IPS-NIHi7 (cell line): ENCODE results near the gene TRMT1.

ENCODE experiments used
- DNase-seq: peaks from one replicate; pipeline ENCODE4 v3.0.0; 2012; ENCODE audit warnings: mixed read lengths; ENCODE audit errors: extremely low spot score

The TRMT1 gene

DNA sequence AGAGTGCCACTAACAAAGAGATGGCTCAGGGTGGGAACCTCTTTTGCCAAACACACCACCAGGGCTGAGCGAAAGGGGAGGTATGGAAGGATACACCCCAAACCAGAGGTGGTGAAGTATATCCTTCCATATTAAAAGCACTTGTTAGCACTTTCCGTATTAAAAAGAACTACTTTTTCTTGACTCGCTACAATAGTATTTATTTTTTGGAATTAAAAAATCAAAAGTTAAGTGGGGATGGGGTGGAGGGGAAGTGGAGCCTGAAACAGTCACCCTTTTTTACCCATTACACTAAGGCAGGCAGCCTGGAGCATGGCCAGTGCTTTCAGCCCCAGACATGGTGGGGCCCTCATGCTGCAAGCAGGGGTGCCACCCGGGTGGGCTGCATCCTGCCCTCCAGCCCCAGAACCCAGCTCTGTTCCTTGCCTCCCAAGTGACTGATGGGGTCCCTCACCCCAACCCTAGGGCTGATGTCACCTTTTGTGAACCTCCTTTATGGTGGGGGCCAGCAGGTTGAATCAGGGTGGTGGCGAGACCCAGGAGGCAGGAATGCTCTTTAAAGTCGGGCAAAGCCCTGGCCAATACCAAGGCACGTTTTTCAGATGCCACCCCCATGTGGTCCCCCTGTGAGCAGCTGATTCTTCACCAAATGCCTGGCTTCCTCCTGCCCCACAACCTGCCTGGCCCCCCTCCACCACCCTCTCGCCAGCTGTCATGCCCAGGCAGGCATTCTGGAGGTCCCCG is 44.9 kb downstream of the TRMT1 start:
- DNase-seq = no peak

DNA sequence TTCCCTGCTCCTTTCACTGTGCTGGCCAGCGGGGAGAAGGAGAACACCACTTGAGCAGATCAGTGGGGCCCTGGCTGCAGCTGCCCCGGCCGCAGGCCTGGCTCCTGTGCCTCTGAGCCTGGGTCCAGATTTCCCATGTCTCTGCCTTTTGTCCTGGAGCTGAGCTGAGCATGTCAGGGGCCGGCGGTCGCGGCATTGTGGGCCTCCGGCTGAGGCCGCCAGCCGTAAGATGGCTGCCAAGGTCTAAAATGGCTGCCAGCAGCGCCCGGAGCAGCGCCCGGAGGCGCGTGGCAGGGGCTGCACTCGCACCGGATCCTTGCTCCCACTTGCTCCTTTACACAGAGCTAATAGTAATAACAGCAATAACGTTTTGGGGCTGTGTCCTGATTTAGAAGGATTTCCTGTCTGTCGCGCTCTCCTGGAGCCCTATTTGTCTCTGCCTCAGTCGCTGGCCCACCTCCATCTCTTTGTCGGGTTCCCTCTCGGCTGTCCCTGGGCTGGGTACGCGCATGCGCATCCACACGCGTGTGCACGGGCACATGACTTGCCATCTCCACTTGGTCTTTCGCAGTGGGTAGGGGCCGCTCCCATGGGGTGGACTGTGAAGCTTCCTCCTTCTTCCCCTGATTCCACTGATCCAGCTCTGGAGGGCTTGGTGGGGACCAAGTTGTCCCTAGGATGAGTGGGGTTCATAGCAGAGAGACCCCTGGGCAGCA is 46.0 kb downstream of the TRMT1 start:
- DNase-seq = no peak

DNA sequence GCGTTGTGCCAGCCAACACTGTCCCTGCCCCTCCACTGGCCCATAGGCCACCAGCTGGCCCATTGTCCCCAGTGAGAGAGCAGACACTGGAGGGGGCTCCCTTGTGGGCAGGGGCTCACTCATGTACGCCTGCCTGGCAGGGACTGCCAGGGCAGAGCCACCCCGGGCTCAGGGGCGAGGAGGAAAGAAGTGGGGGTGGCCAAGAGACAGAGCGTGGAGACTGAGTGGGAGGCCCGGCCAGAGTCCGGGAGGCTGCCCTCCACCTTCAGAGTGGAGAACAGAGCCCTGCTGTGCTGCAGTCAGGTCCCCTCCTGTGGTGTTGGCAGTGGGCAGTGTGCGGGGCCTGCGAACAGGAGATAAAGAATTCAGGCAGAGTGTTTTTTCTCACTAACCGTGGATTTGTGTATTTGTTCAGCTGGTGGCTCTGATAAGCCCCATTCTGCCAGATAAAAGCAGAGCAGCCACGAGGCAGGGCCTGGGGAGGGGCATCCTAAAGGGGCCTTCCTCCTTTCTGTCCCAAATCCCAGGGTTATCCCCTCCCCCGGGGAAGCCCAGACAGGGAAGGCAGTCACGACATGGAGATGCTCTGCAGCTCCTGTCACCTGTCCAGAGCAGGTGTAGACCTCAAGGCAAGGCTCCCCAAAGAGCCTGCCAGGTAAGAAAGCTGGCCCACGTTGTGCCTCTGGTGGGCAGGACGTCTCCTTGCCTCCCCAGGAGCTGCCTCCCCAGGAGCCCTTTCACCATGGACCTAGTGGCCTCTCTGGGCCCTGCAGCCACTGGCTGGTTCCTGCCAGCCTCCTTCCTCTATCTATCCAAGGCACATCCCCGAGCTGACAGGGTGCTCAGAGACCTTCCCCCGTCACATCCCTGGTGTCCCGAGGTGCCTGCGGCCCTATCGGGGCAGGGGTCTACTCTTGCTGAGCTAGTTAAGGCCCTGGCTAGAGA is 46.9 kb downstream of the TRMT1 start:
- no peak for DNase-seq

DNA sequence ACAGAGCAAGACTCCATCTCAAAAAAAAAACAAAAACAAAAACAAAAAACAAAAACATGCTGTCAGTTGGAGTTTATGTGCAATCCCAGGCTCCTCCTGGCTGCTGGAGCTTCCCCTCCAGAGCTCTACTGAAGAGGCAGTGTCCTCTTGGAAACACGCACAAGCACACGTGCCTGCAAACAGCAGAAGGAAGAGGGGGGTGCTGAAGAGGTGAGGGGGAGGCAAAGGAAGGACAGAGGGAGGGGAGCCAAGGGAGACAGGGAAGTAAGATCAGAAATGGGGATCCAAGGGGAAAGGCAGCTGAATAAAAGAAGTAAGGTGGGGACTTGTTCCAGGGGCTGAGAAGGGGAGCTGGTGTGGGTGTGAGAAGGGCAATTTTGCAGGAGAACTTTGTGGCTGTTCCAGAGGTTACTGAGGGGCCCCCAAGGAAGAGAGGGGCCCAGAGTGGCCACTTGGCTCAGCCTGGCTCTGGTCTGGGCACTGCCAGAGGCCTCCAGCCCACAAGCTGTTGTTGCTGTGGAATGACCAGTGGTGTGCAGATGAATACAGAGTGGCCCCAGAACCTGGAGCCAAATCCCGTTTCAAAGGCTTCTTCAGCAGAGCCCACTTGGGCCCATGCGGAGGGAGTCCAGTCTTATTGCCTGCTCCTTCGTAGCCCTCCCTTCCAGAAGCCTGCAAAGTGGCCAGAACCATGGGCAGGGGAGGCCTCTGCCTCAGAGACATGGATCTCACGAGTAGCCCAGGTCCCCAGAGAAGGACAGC is 48.3 kb downstream of the TRMT1 start:
- DNase-seq = no peak

DNA sequence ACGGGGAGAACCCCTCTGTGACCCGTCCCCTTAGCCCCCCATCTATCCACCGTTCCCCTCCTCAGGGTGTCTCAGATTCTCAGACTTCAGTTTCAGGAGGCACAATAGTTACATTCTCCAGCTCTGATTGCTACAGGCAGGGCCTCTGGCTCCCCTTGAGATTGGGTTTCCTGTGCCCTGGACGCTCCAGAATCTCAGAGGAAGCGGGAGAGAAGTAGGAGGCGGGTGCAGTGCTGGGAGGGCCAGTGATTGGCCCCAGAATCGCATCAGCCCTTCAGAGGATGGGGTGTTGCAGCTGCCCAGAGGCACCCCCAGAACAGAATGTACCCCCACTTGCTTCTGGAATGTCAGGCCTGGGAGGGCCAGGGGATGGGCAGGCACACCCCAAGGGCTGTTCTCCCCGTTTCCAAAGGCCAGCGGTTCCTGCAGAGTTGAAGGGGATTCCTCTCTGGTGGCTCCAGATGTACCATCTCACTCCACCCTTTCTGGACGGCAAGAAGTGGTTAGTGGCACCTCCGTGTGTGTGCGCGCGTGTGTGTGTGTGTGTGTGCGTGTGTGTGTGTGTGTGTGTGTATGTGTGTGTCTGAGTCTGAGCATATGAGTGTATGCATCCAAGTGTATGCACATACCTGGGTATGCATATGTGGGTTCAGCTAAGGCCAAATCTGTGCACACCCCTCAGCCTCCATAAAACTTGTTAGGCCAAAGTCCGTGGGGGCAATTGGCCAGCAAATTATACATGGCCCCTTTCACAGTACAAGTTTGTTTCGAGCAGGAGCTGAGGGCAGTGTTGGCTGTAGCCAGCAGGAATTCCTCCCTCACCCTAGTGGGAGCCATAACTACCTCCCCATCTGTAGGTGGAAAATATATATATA is 49.4 kb downstream of the TRMT1 start:
- no peak for DNase-seq

DNA sequence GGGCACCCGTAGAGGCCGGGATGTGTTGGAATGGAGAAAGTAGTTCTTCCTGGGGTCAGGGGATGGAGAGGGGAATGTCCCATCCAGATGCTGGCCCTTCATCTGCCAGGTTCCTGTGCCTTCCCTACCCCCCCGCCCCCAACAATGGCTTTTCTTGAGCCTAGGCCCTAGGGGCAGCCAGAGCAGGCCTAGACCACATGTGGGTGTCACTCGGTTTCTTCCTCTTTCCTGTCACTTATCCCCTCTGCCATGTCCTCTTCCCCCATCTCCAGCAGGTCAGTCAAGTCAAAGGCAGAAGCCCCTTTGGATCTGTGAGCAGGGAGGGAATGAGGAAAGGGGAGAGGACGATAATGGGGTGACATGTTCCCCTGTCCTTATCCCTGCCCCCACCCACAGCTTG is 50.3 kb downstream of the TRMT1 start:
- no peak for DNase-seq

DNA sequence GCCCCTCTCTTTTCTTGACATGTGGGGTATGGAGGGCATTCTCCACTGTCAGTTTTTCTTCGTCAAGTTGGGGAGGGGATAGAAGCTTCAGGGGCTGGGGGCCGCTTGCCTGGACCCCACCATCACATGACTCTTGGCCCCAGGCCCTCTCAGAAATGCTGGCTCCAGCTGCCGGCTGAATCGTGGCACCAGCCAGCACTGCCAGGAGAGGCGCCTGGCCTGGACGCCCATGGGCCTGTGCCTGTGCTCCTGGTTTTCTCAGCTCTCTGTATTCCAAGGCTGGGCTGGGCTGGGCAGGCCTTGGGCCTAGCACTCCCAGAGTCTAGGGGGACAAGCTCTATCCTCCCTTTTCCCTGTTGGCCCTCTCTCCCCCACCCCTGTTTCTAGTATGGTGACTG is 52.4 kb downstream of the TRMT1 start:
- no peak for DNase-seq

DNA sequence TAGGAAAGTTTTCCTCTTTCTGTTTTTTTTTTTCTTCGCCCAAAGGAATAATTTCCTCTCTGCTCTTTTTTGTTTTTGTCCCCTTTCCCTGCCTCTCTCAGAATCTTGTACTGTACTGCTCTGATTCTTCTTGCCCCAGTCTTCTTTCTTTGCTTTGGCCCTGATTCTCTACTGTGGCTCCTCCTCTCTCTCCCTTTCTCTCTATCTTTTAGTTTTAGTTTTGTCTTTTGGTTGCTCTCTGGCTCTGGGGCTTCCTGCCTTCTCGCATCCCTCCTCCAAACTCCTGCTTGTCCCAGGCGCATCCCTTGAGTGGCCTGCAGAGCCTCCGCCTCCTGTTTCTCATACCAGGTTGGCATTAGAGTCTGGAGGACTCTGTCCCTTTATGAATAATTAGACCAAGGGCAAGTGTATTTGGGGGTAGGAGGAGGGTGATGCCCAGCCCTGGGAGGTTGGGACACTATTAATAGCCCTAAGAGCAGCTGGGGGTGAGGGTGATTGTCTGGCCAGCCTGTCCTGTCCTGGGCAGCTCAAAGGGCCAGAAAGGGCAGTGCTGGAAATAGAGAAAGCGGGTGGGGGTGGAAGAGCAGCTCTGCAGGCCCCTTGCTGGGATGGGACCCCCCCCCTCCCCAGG is 53.0 kb downstream of the TRMT1 start:
- no peak for DNase-seq

DNA sequence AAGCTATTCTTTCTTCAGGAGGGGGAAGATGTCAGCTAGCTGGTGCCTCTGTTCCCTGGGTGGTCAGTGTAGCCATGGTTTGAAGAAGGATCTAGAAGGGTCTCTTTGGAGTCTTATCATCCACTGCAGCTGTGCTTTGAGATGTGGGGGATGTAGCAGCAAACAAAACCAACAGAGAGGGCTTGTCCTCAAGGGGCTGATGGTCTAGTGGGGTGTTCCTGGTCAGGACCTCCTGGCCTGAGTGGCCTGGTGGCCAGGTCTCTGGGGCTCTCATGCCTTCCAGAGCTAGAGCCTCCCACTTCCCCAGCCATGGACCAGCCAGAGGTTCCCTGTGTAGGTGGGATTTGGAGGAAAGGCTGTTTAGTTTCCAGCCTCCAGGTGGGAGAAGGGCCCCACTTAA is 54.2 kb downstream of the TRMT1 start:
- DNase-seq = no peak

DNA sequence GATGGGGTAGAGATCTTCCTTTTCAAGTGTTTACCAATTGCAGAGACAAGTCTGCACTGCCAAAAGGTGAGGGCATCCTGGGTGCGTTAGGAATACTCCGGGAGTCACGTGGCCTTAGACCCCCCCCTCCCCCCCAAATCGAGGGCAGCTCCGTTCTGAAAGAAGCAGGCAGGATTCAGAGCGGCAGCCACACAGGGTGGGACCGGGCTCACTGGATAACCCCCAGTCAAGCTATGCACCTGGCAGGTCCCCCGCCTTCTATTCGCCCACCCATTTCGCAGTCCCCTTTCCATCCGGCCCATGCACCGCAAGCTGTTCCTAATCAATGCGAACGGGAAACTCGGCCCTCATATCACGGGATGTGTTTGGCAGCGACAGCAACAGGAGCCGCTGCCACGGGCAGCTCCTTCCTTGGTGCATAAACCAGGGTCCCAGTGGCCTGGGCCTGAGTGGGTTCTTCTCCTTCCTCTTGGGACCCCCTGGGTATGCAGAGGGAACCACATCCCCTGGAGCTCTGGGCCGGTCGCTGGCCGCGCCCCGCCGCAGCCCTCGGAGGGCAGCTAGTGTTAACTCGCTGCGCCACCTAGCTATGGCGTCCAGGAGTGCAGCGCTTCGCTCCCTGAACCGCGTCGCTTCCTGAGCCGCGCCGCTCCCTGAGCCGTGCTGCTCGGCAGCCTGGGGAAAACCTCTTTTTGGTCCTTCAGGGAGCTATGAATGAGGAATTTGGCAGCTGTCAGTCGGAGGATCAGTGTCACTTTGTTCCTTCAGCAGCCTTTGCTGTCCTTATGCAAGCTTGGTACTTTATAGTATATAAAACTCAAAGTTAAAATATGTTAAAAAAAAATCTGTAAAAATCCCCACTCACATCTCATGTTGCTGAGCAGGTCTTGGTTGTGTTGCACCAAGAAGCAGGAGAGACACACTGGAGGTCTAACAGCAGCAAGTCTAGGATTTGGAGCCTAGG is 55.3 kb downstream of the TRMT1 start:
- DNase-seq = peak; percentile 93

DNA sequence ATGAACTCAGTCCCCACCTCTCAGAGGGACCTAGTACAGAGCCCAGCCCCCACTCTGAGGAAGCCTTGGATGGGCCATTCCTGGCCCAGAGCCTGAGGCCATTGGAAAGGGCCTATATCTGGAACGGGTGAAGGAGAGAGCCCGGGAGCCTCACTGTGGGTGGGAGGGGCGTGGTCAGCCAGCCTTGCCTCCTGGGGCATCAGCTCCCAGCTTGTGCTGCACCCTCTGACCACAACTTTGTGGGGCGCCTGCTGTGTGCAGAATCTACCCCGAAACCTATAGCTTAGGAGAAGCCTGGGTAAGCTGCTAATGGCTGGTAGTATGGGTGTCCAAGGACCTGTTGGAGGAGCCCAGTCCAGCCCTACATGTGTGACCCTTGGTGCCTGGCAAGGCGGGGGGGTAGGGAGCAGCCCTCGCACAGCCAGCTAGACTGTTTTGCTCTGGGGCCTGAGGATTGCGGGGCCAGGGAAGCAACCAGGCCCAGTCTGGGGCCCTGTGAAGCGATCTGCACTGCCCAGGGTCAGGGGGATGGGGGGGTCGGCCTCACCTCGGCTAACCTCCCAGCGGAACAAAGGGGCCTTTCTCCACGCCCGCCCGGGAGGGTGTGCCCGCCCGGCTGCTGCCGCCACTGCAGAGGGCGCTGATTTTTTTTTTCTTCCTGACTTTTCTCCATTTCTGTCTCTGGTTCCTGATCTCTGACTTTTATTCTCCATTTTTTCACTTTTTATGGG is 56.1 kb downstream of the TRMT1 start:
- no peak for DNase-seq

DNA sequence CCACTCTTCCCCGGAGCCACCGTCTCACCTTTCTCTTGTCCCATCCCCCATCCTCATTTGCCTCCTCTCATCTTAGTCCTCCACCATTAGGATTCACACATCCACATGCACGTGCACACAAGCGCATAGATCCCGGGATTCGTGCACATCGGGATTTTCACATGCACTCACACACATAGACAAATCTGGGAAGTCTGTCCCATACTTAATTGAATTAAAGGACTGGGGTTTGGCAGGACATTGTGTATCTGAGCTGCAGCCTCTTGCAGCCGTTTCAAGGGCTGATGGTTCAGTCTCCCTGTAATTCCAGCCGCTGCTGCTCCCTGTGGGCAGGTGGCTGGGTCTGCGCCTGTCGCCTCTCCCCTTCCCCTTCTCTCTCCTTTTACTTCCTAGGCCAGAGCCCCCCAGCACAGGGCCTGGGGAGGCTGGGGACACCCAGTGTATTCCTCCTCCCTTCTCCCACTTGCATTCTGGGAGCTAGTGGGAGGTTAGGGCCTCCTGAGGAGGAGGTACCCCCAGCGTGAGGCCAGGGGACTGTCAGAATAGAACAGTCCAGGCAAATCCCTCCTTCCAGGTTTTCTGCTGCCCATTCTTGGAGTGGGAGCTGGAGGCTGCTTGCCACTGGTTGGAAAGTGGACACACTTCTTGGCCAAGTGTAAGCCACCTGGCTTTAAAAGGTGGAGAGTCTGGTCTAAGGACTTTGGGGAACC is 57.4 kb downstream of the TRMT1 start:
- no peak for DNase-seq

DNA sequence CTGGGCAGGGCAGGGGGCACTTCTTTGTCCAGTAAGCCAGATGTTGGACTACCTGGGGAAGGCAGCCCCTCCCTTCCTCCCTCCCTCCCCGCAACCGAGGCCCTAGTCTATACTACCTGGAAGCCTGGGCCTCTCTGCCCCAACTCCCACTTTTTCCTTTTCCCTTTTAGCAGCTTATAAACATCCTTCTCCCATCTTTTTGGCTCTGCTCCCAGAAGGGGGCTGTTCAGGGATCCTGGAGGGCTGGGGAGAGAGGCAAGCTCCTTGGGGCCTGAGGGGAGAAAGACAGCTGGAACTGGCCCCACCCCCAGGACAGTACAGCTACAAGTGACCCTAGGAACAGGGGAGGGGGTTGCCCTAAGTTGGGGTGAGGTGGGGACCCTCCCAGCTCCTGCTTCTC is 58.8 kb downstream of the TRMT1 start:
- no peak for DNase-seq

DNA sequence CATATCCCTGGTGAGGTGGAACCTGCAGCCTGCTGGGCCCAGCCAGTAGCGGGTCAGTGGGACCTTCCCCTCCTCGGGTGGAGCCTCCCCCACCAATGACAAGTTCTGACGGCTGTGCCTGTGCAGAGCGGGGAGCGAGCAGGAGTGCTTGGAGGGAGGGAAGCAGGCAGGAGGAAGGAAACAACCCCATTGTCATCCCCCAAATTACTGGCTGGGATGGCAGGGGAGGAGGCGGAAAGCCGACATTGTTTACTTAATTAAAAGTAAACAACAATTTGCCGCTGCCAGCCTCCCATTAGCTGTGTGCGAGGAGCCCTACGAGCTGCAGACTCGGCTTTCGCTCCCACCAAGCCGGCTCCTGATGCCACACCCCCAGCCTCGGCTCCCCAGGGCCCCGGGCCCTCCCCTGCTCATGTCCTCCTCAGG is 59.4 kb downstream of the TRMT1 start:
- DNase-seq = no peak

DNA sequence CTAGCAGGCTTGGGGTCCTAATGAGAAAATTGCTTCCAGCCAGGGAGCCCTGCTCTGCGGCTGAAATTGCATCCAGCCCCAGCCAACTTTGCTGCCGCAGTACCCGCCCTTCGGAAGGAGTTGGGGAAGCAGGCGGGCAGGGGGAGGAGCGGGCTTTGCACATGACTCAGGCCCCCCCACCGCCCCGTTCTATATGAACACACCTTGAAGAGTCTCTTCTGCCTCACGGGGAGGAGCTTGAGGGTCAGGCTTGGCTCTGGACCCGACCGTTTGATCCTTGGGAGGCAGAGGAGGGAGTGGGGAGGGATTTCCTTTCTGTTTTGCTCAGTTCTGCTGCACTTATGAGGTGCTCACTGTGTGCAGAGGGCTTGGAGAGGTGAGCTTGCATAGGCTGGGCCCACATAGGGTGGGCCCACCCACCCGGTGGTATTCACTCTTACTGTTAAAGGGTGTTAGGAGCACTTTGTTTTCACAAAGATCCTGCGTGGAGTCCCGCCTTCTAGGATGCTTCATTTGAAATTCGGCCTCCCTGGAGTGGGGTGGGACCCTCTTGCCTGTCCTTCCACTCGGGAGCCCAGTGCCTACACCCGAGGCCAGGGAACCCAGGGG is 60.4 kb downstream of the TRMT1 start:
- DNase-seq = peak; percentile 63

DNA sequence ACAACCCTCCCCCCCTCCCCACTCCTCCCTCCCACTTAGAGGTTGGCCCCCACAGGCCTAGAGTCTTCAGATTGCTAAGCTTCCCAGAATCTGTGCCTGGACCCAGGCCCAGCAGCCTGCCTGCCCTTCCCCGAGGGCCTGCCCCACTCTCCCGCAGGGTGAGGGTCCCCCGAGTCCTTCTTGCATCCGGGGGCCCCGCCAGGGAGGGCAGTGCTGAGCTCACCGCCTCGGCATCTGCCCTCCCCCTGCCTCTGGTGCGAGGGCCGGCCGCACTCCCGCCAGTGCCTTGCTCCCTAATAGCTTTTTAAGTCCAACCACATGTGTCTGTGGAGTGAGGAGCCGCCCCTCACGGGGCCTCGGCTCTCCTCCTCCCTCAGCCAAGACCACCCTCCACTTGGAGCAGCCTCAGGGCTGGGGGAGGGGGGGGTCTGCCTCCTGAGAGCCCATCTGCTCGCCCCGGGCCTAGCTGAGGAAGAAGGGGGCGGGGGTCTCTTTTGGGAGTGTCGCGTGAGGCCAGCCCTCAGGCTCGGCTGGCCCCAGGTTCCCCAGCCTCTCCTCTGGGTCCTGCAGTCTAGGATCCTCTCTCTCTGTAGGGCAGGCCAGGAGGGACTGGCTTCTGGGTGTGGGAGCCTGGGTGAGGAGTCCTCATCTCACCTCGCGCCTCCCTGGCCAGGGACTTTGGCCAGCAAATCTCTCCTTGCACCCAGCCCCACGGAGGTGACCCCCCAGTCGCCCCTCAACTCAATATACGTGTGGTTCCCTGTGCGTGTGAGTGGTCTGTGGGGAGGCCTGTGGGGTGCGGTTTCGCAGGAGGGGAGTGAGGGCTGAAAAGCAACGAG is 61.1 kb downstream of the TRMT1 start:
- peak; percentile 56 for DNase-seq
